H9 (cell line): ENCODE data around the gene SPARCL1. TPM values are rescaled to one million over a fixed set of nuclear protein-coding genes. Genes with fewer than 3 reads are reported as not detected.

Experiments
- DNase-seq: peaks from one replicate; pipeline ENCODE4 v3.0.0-alpha.2; 2017
- H2AFZ ChIP-seq: one replicate; pipeline ENCODE4 v1.6.1; 2013; ENCODE audit warnings: mild to moderate bottlenecking, low read length, control low read depth, moderate library complexity
- H2AK5ac ChIP-seq: 2 replicates; pipeline ENCODE4 v1.6.1; 2013; ENCODE audit warnings: low read length, control low read depth, mixed read lengths; ENCODE audit not compliant: insufficient read length
- H2BK120ac ChIP-seq: one replicate; pipeline ENCODE4 v1.6.1; 2013; ENCODE audit warnings: low read depth, mild to moderate bottlenecking, low read length, control low read depth, inconsistent platforms; ENCODE audit not compliant: poor library complexity, severe bottlenecking
- H2BK12ac ChIP-seq: 2 replicates; pipeline ENCODE4 v1.6.1; 2013; ENCODE audit warnings: low read length, control low read depth, mixed read lengths, low read depth; ENCODE audit not compliant: insufficient read length
- H2BK15ac ChIP-seq: 2 replicates; pipeline ENCODE4 v1.6.1; 2013; ENCODE audit warnings: low read depth, low read length, control low read depth
- H2BK20ac ChIP-seq: one replicate; pipeline ENCODE4 v1.6.1; 2013; ENCODE audit warnings: low read depth, mild to moderate bottlenecking, low read length, control low read depth, inconsistent platforms; ENCODE audit not compliant: poor library complexity, severe bottlenecking
- H2BK5ac ChIP-seq: 2 replicates; pipeline ENCODE4 v1.6.1; 2013; ENCODE audit warnings: low read length, control low read depth, mixed read lengths; ENCODE audit not compliant: insufficient read length
- H3K14ac ChIP-seq: 2 replicates; pipeline ENCODE4 v1.6.1; 2013; ENCODE audit warnings: low read length, control low read depth; ENCODE audit not compliant: insufficient read depth
- H3K18ac ChIP-seq: 2 replicates; pipeline ENCODE4 v1.6.1; 2013; ENCODE audit warnings: low read depth, mild to moderate bottlenecking, mixed read lengths, low read length, control low read depth; ENCODE audit not compliant: insufficient read length
- H3K23ac ChIP-seq: 2 replicates; pipeline ENCODE4 v1.6.1; 2013; ENCODE audit warnings: low read length, control low read depth, mixed read lengths, low read depth; ENCODE audit not compliant: insufficient read length
- H3K23me2 ChIP-seq: 2 replicates; pipeline ENCODE4 v1.6.1; 2013; ENCODE audit warnings: low read depth, mild to moderate bottlenecking, mixed read lengths, low read length, control low read depth; ENCODE audit not compliant: insufficient read length, poor library complexity, severe bottlenecking
- H3K27ac ChIP-seq: 2 replicates; pipeline ENCODE4 v1.5.1; 2013; ENCODE audit warnings: low read length, control low read depth, mixed read lengths, low read depth; ENCODE audit not compliant: insufficient read length
- H3K27me3 ChIP-seq: 2 replicates; pipeline ENCODE4 v1.6.1; 2013; ENCODE audit warnings: low read length, control low read depth, inconsistent platforms; ENCODE audit not compliant: insufficient read depth
- H3K4ac ChIP-seq: 2 replicates; pipeline ENCODE4 v1.6.1; 2013; ENCODE audit warnings: low read depth, mild to moderate bottlenecking, control low read depth, inconsistent platforms, low read length, moderate library complexity
- H3K4me1 ChIP-seq: 2 replicates; pipeline ENCODE4 v1.6.1; 2013; ENCODE audit warnings: low read length, control low read depth, inconsistent platforms; ENCODE audit not compliant: insufficient read depth
- H3K4me2 ChIP-seq: 2 replicates; pipeline ENCODE4 v1.6.1; 2013; ENCODE audit warnings: low read length, control low read depth, mixed read lengths; ENCODE audit not compliant: insufficient read length, insufficient read depth
- H3K56ac ChIP-seq: 2 replicates; pipeline ENCODE4 v1.6.1; 2013; ENCODE audit warnings: low read depth, mild to moderate bottlenecking, mixed read lengths, low read length, control low read depth; ENCODE audit not compliant: insufficient read length
- H3K79me1 ChIP-seq: 2 replicates; pipeline ENCODE4 v1.6.1; 2013; ENCODE audit warnings: low read depth, mild to moderate bottlenecking, moderate library complexity, low read length, control low read depth, inconsistent platforms; ENCODE audit not compliant: insufficient read depth, poor library complexity, severe bottlenecking
- H3K79me2 ChIP-seq: 2 replicates; pipeline ENCODE4 v1.6.1; 2013; ENCODE audit warnings: low read length, control low read depth, inconsistent platforms; ENCODE audit not compliant: insufficient read depth
- H3K9ac ChIP-seq: 2 replicates; pipeline ENCODE4 v1.6.1; 2013; ENCODE audit warnings: low read length, control low read depth, mixed read lengths; ENCODE audit not compliant: insufficient read length; ENCODE audit errors: extremely low read depth
- H3K9me3 ChIP-seq: one replicate; pipeline ENCODE4 v1.6.1; 2013; ENCODE audit warnings: low read depth, low read length, inconsistent platforms; ENCODE audit not compliant: control insufficient read depth
- H3T11ph ChIP-seq: one replicate; pipeline ENCODE4 v1.6.1; 2013; ENCODE audit warnings: mild to moderate bottlenecking, low read length, control low read depth, inconsistent platforms
- H4K20me1 ChIP-seq: one replicate; pipeline ENCODE4 v1.6.1; 2013; ENCODE audit not compliant: control insufficient read depth, insufficient read length, insufficient read depth
- H4K5ac ChIP-seq: 2 replicates; pipeline ENCODE4 v1.6.1; 2013; ENCODE audit warnings: low read depth, mild to moderate bottlenecking, mixed read lengths, low read length, control low read depth; ENCODE audit not compliant: insufficient read length
- H4K8ac ChIP-seq: replicated peaks from 2 replicates; pipeline ENCODE4 v1.6.1; 2013; ENCODE audit warnings: low read length, control low read depth, mixed read lengths, low read depth; ENCODE audit not compliant: insufficient read length
- H4K91ac ChIP-seq: 2 replicates; pipeline ENCODE4 v1.6.1; 2013; ENCODE audit warnings: low read depth, mild to moderate bottlenecking, moderate library complexity, mixed read lengths, low read length, control low read depth; ENCODE audit not compliant: insufficient read length
- H3K27ac Mint-ChIP-seq, 3 experiments: 2 replicates in 2 of 3; 3 replicates in 1 of 3; pipeline ENCODE4 v1.8.0; 2020 to 2021; ENCODE audit warnings: mixed read lengths in 3 of 3, mild to moderate bottlenecking in 1 of 3, moderate library complexity in 1 of 3
- H3K27me3 Mint-ChIP-seq: 2 replicates; pipeline ENCODE4 v1.8.0; 2021; ENCODE audit warnings: low read depth, mild to moderate bottlenecking, moderate library complexity, mixed read lengths
- H3K36me3 Mint-ChIP-seq, 3 experiments: 2 replicates in 2 of 3; 3 replicates in 1 of 3; pipeline ENCODE4 v1.8.0; 2020 to 2021; ENCODE audit warnings: low read depth in 3 of 3, mixed read lengths in 3 of 3; ENCODE audit not compliant: insufficient read depth in 1 of 3
- H3K4me1 Mint-ChIP-seq, 2 experiments: 2 replicates each; pipeline ENCODE4 v1.8.0; 2020; ENCODE audit warnings: mixed read lengths in 2 of 2
- H3K4me3 Mint-ChIP-seq, 2 experiments: 2 replicates in 1 of 2; 3 replicates in 1 of 2; pipeline ENCODE4 v1.8.0; 2020 to 2021; ENCODE audit warnings: mild to moderate bottlenecking in 2 of 2, mixed read lengths in 2 of 2, moderate library complexity in 1 of 2
- H3K9me3 Mint-ChIP-seq, 2 experiments: 2 replicates in 1 of 2; 3 replicates in 1 of 2; pipeline ENCODE4 v1.8.0; 2020; ENCODE audit warnings: mild to moderate bottlenecking in 2 of 2, mixed read lengths in 2 of 2, moderate library complexity in 1 of 2
- whole genome bisulfite sequencing: extraction: QIAGEN DNeasy Blood & Tissue Kit; methylation state at CpG from one replicate; pipeline ENCODE4 v1.1.7; 2013; ENCODE audit warnings: missing lambda C conversion rate, low lambda C conversion rate, mixed read lengths; ENCODE audit not compliant: insufficient read length; ENCODE audit errors: extremely low coverage; 5-methylcytosine and 5-hydroxymethylcytosine counted together
- total RNA-seq: library from RNA; stranded (reverse); gene quantifications from 2 replicates; pipeline ENCODE4 v1.2.1, GENCODE V29; 2021
- TF ChIP-seq, protein P1 (sequence below): fragments of 200-600 bp; sonication (generic); conservative IDR thresholded peaks from 3 replicates; pipeline ENCODE4 v1.8.0; 2021; ENCODE audit warnings: antibody characterized with exemption, mild to moderate bottlenecking

Gene SPARCL1
- total RNA-seq, 1 experiment from 2014 or later = 0.17 TPM

- no peak overlapping the region for H3K23ac ChIP-seq
- no peaks in the 10 kb centered on the region for H3K4me1 ChIP-seq
- H4K91ac ChIP-seq = no peak overlapping the region
- no peak overlapping the region for H4K8ac ChIP-seq
- peaks cover 4% of the 10 kb centered on the region for H3K23me2 ChIP-seq
- H2BK20ac ChIP-seq = no peak overlapping the region
- H3K27me3 Mint-ChIP-seq = no peaks in the 10 kb centered on the region
- no peak for DNase-seq
- H3K9ac ChIP-seq = no peak overlapping the region
- H3K9me3 ChIP-seq = no peaks in the 10 kb centered on the region
- no peak overlapping the region for H3T11ph ChIP-seq
- H2AFZ ChIP-seq = no peak overlapping the region
- no peak overlapping the region for H2BK12ac ChIP-seq
- no peak overlapping the region for H3K56ac ChIP-seq
- H3K18ac ChIP-seq = no peak overlapping the region
- H3K27ac ChIP-seq = no peak overlapping the region
- H2AK5ac ChIP-seq = no peak overlapping the region
- no peak overlapping the region for H2BK120ac ChIP-seq
- H3K4me2 ChIP-seq = no peak overlapping the region
- H4K5ac ChIP-seq = no peak overlapping the region
- H3K4me1 Mint-ChIP-seq = peaks cover 29 to 37% of the 10 kb centered on the region in 2 experiments
- no peaks in the 10 kb centered on the region for H3K27me3 ChIP-seq
- no peak overlapping the region for H3K4ac ChIP-seq
- H3K27ac Mint-ChIP-seq = no peak overlapping the region
- peaks cover 9% of the 10 kb centered on the region; the same call in 1 of the 2 replicates for H3K79me2 ChIP-seq
- no peak overlapping the region for H3K4me3 Mint-ChIP-seq
- H2BK15ac ChIP-seq = no peak overlapping the region
- TF ChIP-seq, protein P1, sequence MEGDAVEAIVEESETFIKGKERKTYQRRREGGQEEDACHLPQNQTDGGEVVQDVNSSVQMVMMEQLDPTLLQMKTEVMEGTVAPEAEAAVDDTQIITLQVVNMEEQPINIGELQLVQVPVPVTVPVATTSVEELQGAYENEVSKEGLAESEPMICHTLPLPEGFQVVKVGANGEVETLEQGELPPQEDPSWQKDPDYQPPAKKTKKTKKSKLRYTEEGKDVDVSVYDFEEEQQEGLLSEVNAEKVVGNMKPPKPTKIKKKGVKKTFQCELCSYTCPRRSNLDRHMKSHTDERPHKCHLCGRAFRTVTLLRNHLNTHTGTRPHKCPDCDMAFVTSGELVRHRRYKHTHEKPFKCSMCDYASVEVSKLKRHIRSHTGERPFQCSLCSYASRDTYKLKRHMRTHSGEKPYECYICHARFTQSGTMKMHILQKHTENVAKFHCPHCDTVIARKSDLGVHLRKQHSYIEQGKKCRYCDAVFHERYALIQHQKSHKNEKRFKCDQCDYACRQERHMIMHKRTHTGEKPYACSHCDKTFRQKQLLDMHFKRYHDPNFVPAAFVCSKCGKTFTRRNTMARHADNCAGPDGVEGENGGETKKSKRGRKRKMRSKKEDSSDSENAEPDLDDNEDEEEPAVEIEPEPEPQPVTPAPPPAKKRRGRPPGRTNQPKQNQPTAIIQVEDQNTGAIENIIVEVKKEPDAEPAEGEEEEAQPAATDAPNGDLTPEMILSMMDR = no peak
- WGBS = no CpG with 5 or more reads among the region's 3 CpGs
- no peaks in the 10 kb centered on the region; a peak in 1 of 7 replicates for H3K36me3 Mint-ChIP-seq
- no peak overlapping the region for H2BK5ac ChIP-seq
- H3K14ac ChIP-seq = no peak overlapping the region
- no peaks in the 10 kb centered on the region for H4K20me1 ChIP-seq
- peaks cover 9% of the 10 kb centered on the region for H3K79me1 ChIP-seq
- no peaks in the 10 kb centered on the region; a peak in 1 of 5 replicates for H3K9me3 Mint-ChIP-seq
Observed at GRCh38 chr4:87426865-87427517, 102.2 kb downstream of the SPARCL1 start.
